ENCODE results near the gene TRMT2A.

The TRMT2A gene

DNA sequence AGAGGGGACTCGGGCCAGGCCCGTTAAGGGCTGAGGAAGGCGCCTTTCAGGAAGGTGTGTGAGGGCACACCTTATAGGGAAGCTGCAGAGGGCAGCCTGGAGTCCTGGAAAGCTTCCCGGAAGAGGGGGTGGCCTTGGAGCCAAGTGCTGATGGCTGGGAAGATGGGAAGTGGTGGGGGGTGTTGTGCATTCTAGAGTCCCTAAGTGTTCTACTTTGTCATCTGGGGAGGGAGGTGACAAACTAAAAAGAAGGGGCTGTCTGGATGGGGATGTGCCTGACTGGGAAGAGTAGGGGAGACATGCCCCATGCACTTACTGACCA lies 21.4 kb upstream of the TRMT2A start:
- no peak for TF ChIP-seq POLR2AphosphoS5 (IDR thresholded peaks at IDR 0.05; ENCODE audit: low read depth, low read length)
- TF ChIP-seq POLR2A (IDR thresholded peaks at IDR 0.05; ENCODE audit: low read depth, low read length) = no peak
- no peak for TF ChIP-seq TAF1 (IDR thresholded peaks at IDR 0.05; ENCODE audit: borderline replicate concordance, low read depth, low read length)
- FAIRE-seq (no peak), DNase-seq (ENCODE audit: insufficient read length) (no peak)

DNA sequence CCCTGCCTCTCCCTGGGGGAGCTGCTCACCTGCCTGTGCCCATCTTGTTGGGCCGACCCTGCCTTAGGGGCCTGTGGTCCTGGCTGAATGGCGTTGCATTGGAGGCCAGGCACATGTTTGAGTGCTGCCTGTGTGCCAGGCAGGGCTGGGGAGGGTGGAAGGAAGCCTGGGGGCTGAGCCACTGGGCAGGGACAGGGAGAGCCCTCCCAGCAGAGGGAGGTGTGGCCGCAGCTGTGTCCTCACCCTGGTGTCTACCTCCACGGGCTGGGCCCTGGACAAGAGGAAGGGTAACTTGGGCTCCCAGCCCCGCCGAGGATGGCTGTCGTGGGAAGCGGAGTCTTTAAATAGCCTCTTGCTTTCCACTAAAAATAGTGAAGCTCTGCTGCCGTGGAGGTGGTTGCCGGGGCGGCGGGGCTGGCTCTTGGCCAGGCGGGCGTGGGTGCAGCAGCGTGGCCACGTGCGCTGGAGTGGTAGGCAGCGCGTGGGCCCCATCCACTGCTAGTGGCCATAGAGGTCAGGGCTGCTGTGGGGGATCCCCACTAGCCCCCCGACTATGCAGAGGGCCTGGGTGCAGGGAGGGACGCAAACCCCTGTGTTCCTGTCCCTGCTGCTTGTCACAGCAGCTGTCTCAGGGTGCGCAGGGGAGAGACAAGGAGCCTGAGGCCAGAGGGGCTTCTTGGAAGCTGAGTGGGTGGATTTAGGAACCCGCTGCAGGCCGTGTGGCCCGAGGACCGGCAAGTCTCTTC lies 20.8 kb upstream of the TRMT2A start:
- no peak for TF ChIP-seq POLR2AphosphoS5 (IDR thresholded peaks at IDR 0.05; ENCODE audit: low read depth, low read length)
- no peak for TF ChIP-seq POLR2A (IDR thresholded peaks at IDR 0.05; ENCODE audit: low read depth, low read length)
- no peak for TF ChIP-seq TAF1 (IDR thresholded peaks at IDR 0.05; ENCODE audit: borderline replicate concordance, low read depth, low read length)
- FAIRE-seq (no peak), DNase-seq (ENCODE audit: insufficient read length) (no peak)

DNA sequence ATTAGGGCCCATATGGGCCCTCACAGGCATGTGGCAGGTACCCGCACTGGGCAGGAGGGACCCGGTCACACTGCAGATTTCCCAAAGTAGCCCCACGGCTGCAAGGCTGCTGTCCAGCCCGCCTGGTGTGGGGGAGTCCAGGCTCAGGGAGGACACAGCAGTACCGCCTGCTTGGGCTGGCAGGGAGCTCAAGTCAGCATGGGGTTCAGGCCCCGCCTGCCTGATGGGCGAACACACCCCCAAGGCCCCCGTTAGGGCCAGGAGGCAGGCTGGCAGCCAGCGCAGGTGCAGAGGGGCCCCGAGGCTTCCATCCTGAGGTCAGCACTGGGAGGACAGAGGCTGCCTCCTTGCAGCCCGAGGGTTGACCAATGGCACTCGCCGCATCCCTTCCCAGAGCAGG lies 20.1 kb upstream of the TRMT2A start:
- TF ChIP-seq POLR2A (IDR thresholded peaks at IDR 0.05; ENCODE audit: low read depth, low read length) = no peak
- no peak for TF ChIP-seq TAF1 (IDR thresholded peaks at IDR 0.05; ENCODE audit: borderline replicate concordance, low read depth, low read length)
- DNase-seq (ENCODE audit: insufficient read length) = no peak
- FAIRE-seq = no peak

DNA sequence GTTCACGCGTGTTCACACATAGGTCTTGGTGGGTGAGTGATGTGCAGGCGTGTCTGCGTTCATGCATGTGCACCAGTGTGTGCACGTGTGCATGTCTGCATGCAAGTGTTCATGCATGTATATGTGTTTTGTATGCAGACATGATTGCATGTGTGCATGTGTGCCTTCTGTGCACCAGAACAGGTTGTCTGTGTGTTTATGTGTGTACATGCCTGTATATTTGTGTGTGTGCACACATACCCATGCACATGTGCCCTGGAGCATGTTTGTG lies 19.5 kb upstream of the TRMT2A start:
- FAIRE-seq = no peak

DNA sequence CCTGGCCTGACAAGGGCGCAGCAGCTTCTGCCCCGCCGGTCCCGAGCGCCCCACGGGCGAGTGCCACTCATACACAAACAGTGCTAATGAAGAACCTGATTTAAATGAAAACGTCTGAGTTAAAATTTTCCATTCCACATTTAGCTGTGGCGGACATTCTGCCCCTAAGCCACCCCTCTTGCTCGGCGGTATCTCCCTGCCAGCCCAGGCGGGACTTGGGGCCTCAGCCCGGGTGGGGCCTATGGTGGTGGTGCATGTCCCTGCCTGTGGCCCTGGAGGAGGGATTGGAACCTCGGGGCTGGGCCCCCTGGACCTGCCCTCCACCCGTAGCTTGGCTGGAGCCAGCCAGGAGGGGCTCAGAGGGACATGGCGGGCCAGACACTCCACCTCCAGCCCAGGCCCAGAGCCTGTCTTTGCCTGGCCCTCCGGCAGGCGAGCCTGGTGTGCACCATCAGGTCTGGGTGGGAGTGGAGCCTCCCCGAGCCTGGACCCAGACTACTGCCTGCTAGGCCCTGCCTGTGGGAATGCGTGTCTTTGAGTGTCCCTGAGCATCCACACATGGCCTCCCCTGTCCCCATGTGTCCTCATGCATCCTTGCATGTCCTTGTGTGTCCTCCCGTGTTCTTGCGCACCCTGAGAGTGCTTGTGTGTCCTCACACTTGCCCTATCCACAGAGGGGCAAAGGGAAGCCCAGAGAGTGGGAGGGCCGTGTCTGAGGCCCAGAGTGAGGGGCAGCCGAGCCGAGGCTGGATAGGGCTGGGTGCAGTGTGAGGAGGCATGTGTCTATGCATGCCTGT lies 19.0 kb upstream of the TRMT2A start:
- no peak for DNase-seq (ENCODE audit: insufficient read length)
- FAIRE-seq = no peak
- TF ChIP-seq POLR2AphosphoS5 (IDR thresholded peaks at IDR 0.05; ENCODE audit: low read depth, low read length) (no peak), TAF1 (IDR thresholded peaks at IDR 0.05; ENCODE audit: borderline replicate concordance, low read depth, low read length) (no peak), POLR2A (IDR thresholded peaks at IDR 0.05; ENCODE audit: low read depth, low read length) (no peak)

More for the DNA sequence above, 19.5 kb upstream of the TRMT2A start:
- TF ChIP-seq POLR2A (IDR thresholded peaks at IDR 0.05; ENCODE audit: low read depth, low read length) = no peak
- DNase-seq (ENCODE audit: insufficient read length) = no peak

DNA sequence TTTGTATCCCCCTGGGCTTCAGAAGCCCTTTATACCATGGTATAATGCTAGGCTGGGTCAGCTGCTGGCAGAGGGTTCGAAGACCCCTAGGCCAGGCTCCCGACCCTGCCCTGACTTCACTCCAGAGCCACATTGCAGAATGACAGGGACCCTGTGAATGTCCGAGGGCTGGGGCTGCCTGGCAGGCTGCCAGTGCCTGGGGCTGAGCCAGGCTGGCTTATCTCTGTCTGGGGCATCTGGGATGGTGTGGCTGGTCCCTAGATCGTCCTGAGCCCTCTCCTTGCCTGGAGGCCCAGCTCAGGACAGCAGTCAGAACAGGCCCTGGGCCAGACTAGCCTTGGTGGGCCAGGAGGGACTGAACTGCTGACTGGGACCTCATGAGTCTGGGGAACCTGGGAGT lies 18.2 kb upstream of the TRMT2A start:
- DNase-seq (ENCODE audit: insufficient read length) (no peak), FAIRE-seq (no peak)
- TF ChIP-seq POLR2A (IDR thresholded peaks at IDR 0.05; ENCODE audit: low read depth, low read length) (no peak), TAF1 (IDR thresholded peaks at IDR 0.05; ENCODE audit: borderline replicate concordance, low read depth, low read length) (no peak), POLR2AphosphoS5 (IDR thresholded peaks at IDR 0.05; ENCODE audit: low read depth, low read length) (no peak)

DNA sequence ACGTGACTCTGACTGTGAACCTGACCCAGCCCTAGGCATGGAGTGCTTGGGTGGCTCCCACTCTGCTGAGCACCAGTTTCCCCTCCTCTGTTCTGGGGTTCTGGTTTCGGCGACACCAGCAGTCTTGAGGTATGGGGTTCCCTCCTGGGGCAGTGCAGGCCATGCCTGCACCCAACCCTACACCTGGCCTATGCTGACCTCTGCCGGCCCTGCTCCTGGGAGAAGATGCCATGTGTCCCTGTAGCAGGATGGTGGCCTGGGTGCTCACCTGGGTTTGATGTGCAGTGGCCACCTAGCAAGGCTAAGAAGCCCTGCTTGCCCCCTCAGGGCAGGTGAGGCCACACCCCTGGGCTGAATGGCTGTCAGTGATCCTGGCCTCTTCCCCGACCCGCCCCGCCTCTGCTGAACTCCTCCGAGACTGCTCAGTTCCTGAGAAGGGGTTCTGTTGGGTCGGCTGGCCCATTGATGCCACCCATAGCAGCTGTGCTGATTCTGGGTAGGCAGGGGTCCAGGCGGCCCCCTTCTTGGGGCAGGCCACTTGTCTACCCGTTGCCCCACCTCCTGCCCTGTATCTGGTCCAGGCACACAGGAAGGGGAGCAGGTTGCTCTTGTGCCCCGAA lies 17.0 kb upstream of the TRMT2A start:
- no peak for TF ChIP-seq POLR2A (IDR thresholded peaks at IDR 0.05; ENCODE audit: low read depth, low read length)
- no peak for TF ChIP-seq POLR2AphosphoS5 (IDR thresholded peaks at IDR 0.05; ENCODE audit: low read depth, low read length)
- TF ChIP-seq TAF1 (IDR thresholded peaks at IDR 0.05; ENCODE audit: borderline replicate concordance, low read depth, low read length) = no peak
- FAIRE-seq (no peak), DNase-seq (ENCODE audit: insufficient read length) (no peak)

DNA sequence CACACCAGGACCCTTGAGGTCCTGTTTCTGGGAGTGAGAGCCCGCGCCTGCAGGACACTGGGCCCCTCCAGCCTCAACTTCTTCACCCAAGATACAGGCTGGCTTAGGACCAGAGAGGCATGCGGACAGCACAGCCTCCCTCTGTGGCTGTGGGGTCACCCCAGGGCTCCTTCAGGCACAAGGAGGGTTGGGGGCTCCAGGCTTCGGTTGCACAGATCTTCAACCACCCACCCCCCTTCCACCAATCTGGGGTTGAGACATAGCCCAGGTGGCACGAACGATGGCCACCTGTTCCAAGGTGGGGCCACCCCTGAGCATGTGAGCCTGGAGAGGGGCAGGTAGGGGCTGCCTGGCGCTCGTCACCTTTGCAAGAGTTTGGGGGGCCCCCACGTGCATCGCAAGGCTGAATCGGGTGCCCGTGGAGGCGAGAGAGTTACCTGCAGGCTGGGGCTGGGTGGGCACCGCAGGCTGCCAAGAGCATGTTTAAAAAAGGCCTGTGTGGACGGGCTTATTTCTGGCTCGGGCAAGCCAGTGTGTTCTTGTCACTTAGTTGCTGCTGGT lies 15.7 kb upstream of the TRMT2A start:
- TF ChIP-seq POLR2A (IDR thresholded peaks at IDR 0.05; ENCODE audit: low read depth, low read length) = no peak
- TF ChIP-seq POLR2AphosphoS5 (IDR thresholded peaks at IDR 0.05; ENCODE audit: low read depth, low read length) = no peak
- no peak for TF ChIP-seq TAF1 (IDR thresholded peaks at IDR 0.05; ENCODE audit: borderline replicate concordance, low read depth, low read length)
- no peak for FAIRE-seq
- no peak for DNase-seq (ENCODE audit: insufficient read length)

DNA sequence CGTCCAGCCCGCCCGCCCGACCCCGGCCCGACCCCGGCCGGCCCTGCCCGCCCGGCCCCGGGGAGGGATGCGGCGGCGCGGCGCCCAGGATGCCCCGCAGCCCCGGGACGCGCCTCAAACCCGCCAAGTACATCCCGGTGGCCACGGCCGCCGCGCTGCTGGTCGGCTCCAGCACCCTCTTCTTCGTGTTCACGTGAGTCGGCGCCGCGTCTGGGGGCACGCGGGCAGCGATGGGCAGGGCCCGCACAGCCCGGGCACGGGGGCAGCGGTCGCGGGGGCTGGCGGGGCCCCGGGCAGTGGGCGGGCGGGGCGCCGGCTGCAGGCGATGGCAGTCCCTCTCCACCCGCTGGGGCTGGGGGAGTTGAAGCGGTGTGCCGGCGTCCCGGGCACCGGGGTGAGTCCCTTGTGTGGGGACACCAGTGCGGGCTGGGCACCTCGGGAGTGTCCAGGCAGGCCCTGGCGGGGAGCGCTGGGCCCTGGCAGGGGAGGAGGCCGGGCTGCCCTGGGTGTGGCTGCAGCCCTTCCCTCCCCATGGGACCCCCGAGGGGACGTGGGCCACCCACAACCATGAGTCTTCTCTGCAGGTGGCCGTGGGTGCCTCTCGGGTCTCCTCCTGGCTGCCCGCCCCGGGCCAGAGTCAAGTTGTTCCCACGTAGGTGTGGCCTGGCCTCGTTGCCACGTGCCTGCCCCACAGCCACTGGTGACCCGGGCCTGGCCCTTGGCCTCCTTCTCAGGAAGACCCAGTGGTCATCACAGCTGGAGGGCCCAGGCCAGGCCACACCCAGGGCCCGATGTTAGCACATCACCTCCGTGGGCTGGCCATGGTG lies 15.0 kb upstream of the TRMT2A start:
- FAIRE-seq = no peak
- DNase-seq (ENCODE audit: insufficient read length) = no peak
- no peak for TF ChIP-seq TAF1 (IDR thresholded peaks at IDR 0.05; ENCODE audit: borderline replicate concordance, low read depth, low read length)
- no peak for TF ChIP-seq POLR2AphosphoS5 (IDR thresholded peaks at IDR 0.05; ENCODE audit: low read depth, low read length)

DNA sequence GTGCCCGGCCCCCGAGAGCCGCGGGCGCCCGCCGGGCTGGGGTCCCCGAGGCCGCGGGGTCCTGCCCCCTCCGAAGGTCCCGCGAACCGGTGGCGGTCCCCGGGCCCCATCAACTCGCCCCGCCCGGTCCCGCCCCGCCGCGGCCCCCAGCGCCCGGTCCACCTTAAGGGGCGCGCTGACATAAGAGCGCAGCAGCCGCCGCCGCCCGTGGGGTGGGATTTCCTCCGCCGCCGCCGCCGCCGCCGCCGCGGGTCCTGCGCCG lies 14.5 kb upstream of the TRMT2A start, which contains the start of gene ZDHHC8:
TSS of gene ZDHHC8 (plus strand) at position 208 of the 262 bp plus-strand sequence. CDS start 144 bp downstream, outside the sequence.
- TF ChIP-seq POLR2AphosphoS5 (IDR thresholded peaks at IDR 0.05; ENCODE audit: low read depth, low read length) (no peak), POLR2A (IDR thresholded peaks at IDR 0.05; ENCODE audit: low read depth, low read length) (no peak), TAF1 (IDR thresholded peaks at IDR 0.05; ENCODE audit: borderline replicate concordance, low read depth, low read length) (no peak)
- FAIRE-seq = peak; percentile 54
- peak; percentile 63 for DNase-seq (ENCODE audit: insufficient read length)

Measured in GM12892 (cell line).